ENCODE results near the gene VCX2. TPM values are rescaled to one million over a fixed set of nuclear protein-coding genes. Genes with fewer than 3 reads are reported as not detected.

Gene VCX2
- polyA plus RNA-seq, 3 donors: not detected

DNA sequence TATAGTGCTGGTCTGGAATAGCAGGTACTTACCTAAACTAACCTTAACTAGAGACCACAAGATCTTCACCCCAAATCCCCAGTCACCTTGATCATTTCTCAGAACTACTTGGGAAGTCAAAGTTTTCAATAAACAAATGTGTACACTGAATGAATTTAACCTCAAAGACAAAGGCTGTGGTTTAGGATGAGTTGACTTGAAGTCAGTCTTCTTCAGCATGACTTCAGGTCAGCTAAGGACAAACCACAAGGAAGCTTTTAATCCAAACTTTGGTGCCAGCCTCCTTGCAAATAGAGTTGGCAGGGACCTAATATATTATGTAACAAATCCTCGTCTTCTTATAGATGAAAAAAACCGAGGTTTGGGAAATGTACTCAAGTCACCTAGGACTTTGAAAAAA is 21.2 kb upstream of the VCX2 start:
- Mint-ChIP-seq H3K4me1 (no peaks in the 10 kb centered on the region), H3K27ac (no peak overlapping the region), H3K27me3 (ENCODE audit: low read depth in 3 of 3) (no peaks in the 10 kb centered on the region), H3K36me3 (no peaks in the 10 kb centered on the region), H3K9me3 (peaks cover 2 to 11% (median 5%) of the 10 kb centered on the region in 7 donors), H3K4me3 (no peak overlapping the region)
- no CpG with 5 or more reads among the region's 2 CpGs for WGBS (ENCODE audit: insufficient coverage)
- no peak for DNase-seq
- H3K79me2 ChIP-seq (ENCODE audit: insufficient read depth, low read length): no peaks in the 10 kb centered on the region
- H3K27ac ChIP-seq (ENCODE audit: low read depth in 1 of 2, low read length in 2 of 2): no peak overlapping the region
- H4K20me1 ChIP-seq (ENCODE audit: insufficient read depth, low read length): no peaks in the 10 kb centered on the region
- H3K4me2 ChIP-seq (replicated peaks; ENCODE audit: extremely low read depth, low read length, poor library complexity, severe bottlenecking): no peak overlapping the region
- H2AFZ ChIP-seq (ENCODE audit: insufficient read depth, low read depth, low read length, poor library complexity, severe bottlenecking): no peak overlapping the region
- no peak overlapping the region for H3K9ac ChIP-seq (ENCODE audit: insufficient read depth, low read length, poor library complexity, severe bottlenecking)
- no peaks in the 10 kb centered on the region for H3K4me1 ChIP-seq (ENCODE audit: control insufficient read depth in 1 of 2, insufficient read depth in 2 of 2, low read length in 2 of 2)
- H3K4me3 ChIP-seq (replicated peaks in 1 of 3; ENCODE audit: low read depth in 2 of 3, low read length in 3 of 3): no peak overlapping the region
- H3K36me3 ChIP-seq (replicated peaks in 1 of 2; ENCODE audit: control insufficient read depth in 1 of 2, insufficient read depth in 2 of 2, low read length in 2 of 2): no peaks in the 10 kb centered on the region
- peaks cover 0 to 4% of the 10 kb centered on the region in 2 donors for H3K9me3 ChIP-seq (replicated peaks in 1 of 2; ENCODE audit: control insufficient read depth in 1 of 2, insufficient read depth in 1 of 2, low read length in 2 of 2)
- intact Hi-C loops (cut with micrococcal nuclease): no loop called here
- H3K27me3 ChIP-seq (ENCODE audit: control insufficient read depth in 2 of 2, insufficient read depth in 2 of 2, low read length in 2 of 2): no peaks in the 10 kb centered on the region
- TF ChIP-seq, protein P1, sequence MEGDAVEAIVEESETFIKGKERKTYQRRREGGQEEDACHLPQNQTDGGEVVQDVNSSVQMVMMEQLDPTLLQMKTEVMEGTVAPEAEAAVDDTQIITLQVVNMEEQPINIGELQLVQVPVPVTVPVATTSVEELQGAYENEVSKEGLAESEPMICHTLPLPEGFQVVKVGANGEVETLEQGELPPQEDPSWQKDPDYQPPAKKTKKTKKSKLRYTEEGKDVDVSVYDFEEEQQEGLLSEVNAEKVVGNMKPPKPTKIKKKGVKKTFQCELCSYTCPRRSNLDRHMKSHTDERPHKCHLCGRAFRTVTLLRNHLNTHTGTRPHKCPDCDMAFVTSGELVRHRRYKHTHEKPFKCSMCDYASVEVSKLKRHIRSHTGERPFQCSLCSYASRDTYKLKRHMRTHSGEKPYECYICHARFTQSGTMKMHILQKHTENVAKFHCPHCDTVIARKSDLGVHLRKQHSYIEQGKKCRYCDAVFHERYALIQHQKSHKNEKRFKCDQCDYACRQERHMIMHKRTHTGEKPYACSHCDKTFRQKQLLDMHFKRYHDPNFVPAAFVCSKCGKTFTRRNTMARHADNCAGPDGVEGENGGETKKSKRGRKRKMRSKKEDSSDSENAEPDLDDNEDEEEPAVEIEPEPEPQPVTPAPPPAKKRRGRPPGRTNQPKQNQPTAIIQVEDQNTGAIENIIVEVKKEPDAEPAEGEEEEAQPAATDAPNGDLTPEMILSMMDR (IDR thresholded peaks at IDR 0.05): no peak

DNA sequence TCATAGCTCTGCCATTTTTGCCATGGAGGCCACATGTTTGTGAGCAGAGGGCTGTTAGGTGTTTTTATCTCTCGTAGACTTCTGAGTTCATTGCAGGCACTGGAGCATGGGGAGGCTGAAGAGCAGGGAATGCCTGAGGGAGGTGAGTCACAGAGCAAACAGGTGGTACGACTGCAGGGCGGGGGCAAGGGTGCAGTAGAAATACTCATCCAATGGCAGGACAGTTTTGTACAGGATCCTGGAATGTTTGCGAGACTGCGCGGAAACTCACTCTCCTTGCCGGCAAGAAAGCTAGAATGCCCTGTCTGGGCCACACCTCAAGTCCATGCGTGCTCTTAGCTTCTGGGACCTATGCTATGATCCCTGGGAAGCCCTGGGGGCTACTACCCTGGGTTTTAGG is 20.0 kb upstream of the VCX2 start:
- DNase-seq: no peak
- no peaks in the 10 kb centered on the region for H3K4me1 ChIP-seq (ENCODE audit: control insufficient read depth in 1 of 2, insufficient read depth in 2 of 2, low read length in 2 of 2)
- TF ChIP-seq, protein P1 (IDR thresholded peaks at IDR 0.05): no peak
- H4K20me1 ChIP-seq (ENCODE audit: insufficient read depth, low read length): no peaks in the 10 kb centered on the region
- no peak overlapping the region for H3K9ac ChIP-seq (ENCODE audit: insufficient read depth, low read length, poor library complexity, severe bottlenecking)
- H3K4me3 ChIP-seq (replicated peaks in 1 of 3; ENCODE audit: low read depth in 2 of 3, low read length in 3 of 3): no peak overlapping the region
- H3K36me3 ChIP-seq (replicated peaks in 1 of 2; ENCODE audit: control insufficient read depth in 1 of 2, insufficient read depth in 2 of 2, low read length in 2 of 2): no peaks in the 10 kb centered on the region
- no peaks in the 10 kb centered on the region for H3K36me3 Mint-ChIP-seq
- H2AFZ ChIP-seq (ENCODE audit: insufficient read depth, low read depth, low read length, poor library complexity, severe bottlenecking): no peak overlapping the region
- no peaks in the 10 kb centered on the region for H3K4me1 Mint-ChIP-seq
- H3K4me3 Mint-ChIP-seq: no peak overlapping the region
- no peak overlapping the region for H3K27ac Mint-ChIP-seq
- peaks cover 0 to 4% of the 10 kb centered on the region in 2 donors for H3K9me3 ChIP-seq (replicated peaks in 1 of 2; ENCODE audit: control insufficient read depth in 1 of 2, insufficient read depth in 1 of 2, low read length in 2 of 2)
- H3K9me3 Mint-ChIP-seq: peaks cover 2 to 11% (median 4%) of the 10 kb centered on the region in 7 donors
- no peak overlapping the region for H3K27ac ChIP-seq (ENCODE audit: low read depth in 1 of 2, low read length in 2 of 2)
- H3K27me3 Mint-ChIP-seq (ENCODE audit: low read depth in 3 of 3): no peaks in the 10 kb centered on the region
- intact Hi-C loops (cut with micrococcal nuclease): no loop called here
- H3K27me3 ChIP-seq (ENCODE audit: control insufficient read depth in 2 of 2, insufficient read depth in 2 of 2, low read length in 2 of 2): no peaks in the 10 kb centered on the region
- no peak overlapping the region for H3K4me2 ChIP-seq (replicated peaks; ENCODE audit: extremely low read depth, low read length, poor library complexity, severe bottlenecking)
- 91% methylated on average over 6 of the region's 8 CpGs for WGBS (ENCODE audit: insufficient coverage)
- no peaks in the 10 kb centered on the region for H3K79me2 ChIP-seq (ENCODE audit: insufficient read depth, low read length)

Data from CD14-positive monocyte (primary cell).